ENCODE data around the gene RAB5B.
"Not testable (repeated sequence)": the region's sequence is repeated elsewhere in the genome, so short reads cannot be mapped to it uniquely, and the experiment has no call there.

RAB5B gene

DNA sequence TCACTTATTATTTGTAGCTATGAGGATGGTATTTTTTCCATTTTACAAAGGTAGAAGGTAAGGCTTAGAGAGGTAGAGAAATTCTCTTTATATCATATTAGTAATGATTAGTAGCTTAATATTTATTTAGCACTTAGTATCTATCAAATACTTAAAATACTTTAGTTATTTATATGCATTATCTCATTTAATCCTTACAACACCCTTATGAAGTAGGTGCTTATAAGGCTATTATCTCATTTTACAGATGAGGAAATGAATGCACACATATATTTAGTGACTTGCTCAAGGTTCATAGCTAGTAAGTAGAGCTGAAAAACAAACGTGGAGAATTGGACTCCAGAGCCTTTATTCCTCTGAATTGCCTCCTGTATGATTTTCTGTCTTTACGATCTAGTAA lies 11.0 kb downstream of the RAB5B start:
- no peak for DNase-seq

DNA sequence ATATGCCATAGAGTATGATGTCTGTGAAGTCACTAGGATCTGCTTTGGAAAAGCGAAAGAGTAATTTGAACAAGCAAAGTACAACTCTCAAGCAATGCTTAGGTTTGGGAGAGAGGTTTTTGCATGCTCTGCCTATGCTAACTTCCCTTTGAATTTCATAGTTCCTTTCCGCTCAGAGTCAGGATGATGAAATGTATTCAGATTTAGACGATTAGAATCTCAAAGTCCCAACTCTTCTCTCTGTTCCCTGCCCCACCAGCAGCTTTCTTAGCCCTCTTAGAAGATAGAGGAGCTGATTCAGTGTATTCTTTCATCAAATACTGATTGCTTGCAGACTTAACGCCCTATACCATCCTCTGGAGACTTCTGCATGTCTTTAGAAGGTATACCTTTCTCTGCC lies 11.5 kb downstream of the RAB5B start:
- no peak for DNase-seq

DNA sequence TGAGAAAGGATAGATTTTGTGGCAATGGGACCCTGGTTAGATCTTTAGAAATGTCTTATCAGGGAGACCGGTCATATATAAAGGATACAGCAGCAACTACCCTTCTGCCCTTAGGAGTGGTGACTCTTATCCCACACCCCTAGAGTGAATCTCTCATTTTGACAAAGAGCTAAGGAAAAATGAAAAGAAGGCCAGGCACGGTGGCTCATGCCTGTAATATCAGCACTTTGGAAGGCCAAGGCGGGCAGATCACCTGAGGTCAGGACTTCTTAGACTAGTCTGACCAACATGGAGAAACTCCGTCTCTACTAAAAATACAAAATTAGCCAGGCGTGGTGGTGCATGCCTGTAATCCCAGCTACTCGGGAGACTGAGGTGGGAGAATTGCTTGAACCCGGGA lies 12.1 kb downstream of the RAB5B start:
- DNase-seq: not testable (repeated sequence)

DNA sequence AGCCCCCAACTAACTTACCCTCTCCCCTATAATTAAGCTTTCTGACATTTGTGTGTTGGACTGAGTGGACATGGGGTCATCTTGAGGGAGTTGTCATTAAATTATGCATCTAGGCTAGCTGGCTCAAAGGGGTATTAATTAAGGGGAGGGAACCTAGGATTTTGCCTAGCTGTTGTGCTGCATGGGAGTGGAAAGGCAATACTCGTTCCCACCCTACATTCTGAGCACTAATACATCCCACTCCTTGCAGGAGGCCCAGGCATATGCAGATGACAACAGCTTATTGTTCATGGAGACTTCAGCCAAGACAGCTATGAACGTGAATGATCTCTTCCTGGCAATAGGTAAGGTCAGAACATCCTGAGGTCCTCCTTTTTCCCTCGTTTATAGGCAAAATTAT lies 17.2 kb downstream of the RAB5B start:
- DNase-seq: no peak

DNA sequence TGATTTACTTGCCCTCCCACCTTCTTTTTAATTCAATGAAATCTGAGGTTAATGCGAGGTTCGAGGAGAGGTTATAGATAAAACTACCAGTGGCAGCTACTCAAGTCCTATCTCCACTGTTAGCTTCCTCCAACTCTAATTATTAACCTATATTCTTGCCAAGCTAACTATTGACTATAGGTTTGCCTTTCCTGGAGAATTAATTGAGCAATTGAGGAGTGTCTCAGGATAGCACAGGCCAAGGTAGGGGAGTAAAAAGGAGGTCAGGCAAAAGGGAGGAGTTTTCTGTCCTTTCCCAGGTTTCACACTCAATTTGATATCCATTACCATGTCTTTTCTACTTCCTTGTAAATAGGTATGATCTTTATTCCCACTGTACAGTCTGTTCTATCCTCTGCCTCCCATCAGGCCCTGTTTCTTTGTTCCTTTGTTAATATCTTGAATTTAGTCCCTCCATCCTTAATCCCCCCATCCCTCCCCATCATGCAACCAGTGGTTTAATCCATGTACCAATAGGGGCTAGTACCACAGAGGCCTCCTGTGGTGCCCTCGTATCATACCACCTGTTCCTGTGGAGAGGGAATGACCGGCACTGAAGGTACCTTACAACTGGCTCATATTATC lies 19.5 kb downstream of the RAB5B start:
- no peak for DNase-seq

DNA sequence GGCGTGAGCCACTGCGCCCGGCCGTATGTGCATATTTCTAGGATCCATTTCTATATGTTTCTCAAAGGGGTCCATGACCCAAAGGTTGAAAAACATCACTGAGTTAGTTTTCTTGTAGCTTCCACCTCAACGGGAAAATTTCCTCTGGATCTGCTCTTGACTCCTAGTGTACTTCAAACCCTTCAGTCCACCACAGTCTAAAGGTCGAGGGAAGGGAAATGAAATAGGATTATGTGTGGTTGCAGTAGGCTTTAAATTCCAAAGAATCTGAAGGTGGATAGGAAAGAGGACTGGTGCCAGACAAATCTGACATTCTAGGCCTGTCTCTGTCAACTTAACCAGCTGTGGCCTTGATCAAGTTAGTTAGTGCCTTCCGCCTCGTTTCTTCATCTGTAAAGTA lies 21.5 kb downstream of the RAB5B start:
- DNase-seq: no peak

DNA sequence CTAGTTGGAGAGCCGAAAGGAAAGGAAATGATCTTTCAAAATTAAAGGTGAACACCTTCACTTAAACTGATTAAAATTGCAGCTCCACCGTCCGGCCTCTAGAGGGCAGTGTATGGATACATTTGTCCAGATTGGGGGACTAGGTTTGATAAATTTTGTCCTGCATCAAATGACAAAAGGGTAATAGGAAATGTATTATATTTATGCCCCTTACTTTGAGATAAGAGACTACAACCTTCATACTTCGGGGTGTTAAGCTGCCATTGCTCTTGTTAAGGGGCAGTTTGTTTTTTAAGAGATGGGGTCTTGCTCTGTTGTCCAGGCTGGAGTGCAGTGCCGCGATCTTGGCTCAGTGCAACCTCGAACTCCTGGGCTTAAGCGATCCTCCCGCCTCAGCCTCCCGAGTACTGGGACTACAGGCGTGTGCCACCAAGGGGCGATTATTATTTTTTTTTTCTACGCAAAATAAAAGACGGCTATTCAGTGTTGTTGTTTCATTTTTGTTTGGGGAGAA lies 22.4 kb downstream of the RAB5B start:
- DNase-seq: peak; percentile 67 to 84

DNA sequence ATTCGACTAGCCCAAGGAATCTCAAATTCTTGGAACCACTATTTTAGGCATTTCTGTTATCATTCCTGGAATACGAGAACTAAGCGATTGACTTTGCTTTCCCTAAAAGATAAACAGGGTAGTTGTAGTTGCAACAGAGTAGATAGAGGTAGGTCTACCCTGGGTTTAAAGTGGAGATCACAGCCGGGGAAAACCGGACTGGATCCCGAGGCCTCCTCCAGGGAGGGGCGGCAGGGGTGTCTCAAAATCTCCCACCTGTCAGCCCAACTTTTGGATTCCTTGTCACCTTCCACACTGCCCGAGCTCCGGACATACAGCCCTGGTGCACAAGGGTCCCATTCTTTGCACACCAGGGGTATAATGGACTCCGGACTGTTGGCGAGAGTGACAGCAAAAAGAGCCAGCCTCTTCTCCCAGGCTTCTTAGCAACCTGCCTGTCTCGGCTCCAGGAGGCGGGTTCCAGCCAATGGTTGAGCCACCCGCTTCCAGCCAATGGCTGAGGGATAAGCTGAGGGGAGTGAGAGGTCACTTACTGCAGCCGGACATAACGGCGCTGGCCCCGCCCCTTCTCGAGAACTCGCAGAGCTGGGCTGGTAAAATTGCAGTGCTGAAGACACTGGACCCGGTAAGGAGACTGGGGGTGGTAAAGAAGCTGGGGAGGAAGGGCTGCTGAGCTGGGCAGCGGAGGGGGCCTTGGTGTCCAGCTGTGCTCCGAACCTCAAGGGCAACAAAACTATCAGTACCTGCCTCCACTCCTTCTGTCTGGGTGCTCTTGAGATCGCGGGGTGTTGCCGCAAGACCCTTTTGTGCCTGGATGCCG lies 23.0 kb downstream of the RAB5B start, which contains the start of gene SUOX:
Gene SUOX, plus strand, starts transcription at position 562 of the 820 bp plus-strand sequence. CDS start 4,946 bp downstream, outside the sequence.
- DNase-seq: peak; percentile 42 to 81

DNA sequence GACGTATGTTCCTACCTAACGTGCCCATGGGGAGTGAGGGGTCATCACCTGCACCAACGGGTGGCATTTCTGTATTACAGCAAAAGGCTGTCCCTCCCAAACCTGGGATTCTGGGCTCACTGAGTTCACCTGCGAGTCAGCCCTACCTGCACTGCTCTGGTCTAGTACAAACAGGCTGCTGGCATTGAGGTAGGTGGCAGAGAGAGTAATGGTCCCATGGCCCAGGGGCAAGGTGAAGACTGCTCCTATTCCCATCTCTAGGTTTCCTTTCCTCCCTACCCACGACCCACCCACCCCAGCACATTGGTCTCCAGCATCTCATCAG lies 23.6 kb downstream of the RAB5B start:
- no peak for DNase-seq

DNA sequence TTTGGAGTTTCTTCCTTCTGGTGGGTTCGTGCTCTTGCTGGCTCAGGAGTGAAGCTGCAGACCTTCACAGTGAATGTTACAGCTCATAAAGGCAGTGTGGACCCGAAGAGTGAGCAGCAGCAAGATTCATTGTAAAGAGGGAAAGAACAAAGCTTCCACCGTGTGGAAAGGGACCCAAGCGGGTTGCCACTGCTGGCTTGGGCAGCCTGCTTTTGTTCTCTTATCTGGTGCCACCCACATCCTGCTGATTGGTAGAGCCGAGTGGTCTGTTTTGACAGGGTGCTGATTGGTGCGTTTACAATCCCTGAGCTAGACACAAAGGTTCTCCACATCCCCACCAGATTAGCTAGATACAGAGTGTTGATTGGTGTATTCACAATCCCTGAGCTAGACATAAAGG lies 25.6 kb downstream of the RAB5B start:
- DNase-seq: peak in 1 of 2 donors; percentile 13

DNA sequence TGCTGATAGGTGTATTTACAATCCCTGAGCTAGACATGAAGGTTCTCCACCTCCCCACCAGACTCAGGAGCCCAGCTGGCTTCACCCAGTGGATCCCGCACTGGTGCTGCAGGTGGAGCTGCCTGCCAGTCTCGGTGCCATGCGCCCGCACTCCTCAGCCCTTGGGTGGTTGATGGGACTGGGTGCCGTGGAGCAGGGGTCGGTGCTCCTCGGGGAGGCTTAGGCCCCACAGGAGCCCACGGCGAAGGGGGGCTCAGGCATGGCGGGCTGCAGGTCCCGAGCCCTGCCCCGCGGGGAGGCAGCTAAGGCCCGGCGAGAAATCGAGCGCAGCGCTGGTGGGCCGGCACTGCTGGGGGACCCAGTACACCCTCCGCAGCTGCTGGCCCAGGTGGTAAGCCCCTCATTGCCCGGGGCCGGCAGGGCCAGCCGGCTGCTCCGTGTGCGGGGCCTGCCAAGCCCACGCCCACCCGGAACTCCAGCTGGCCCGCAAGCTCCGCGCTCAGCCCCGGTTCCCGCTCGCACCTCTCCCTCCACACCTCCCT lies 26.2 kb downstream of the RAB5B start:
- DNase-seq: not testable (repeated sequence)

DNA sequence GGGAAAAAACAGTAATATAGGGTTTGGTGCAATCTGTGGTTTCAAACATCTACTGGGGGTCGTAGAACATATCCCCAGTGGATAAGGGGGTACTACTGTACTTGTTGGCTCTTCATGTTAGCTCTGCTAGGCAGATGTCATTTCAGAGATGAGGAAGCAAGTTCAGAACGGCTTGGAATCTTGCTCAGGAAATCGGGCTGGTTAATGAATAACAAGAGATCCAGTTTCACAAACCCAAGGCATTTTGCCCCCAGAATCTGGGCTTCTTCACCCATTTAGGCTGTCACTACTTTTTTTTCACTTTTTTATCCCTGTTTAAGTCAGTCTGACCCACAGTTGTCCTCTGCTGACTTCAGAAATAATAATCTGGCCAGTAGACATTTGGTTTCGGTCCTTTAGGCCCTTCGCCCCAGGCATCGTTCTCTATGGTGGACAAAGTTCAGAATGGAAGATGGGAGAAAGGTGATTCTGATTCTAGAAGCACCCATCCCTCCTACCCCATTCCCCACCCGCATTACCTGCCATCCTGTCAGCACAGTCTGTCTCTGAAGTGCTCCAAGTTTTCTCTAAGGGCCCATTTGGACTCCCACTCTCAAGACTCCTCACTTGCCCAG lies 27.7 kb downstream of the RAB5B start:
- no peak for DNase-seq

DNA sequence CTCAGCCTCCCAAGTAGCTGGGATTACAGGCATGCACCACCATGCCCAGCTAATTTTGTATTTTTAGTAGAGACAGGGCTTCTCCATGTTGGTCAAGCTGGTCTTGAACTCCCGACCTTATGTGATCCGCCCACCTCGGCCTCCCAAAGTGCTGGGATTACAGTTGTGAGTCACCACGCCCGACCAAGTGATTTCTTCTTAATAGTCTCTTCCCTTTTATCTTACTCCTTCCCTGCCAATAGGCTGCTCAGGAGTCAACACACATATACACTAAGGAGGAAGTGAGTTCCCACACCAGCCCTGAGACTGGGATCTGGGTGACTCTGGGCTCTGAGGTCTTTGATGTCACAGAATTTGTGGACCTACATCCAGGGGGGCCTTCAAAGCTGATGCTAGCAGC lies 29.5 kb downstream of the RAB5B start:
- DNase-seq: peak in 1 of 2 donors; percentile 4

DNA sequence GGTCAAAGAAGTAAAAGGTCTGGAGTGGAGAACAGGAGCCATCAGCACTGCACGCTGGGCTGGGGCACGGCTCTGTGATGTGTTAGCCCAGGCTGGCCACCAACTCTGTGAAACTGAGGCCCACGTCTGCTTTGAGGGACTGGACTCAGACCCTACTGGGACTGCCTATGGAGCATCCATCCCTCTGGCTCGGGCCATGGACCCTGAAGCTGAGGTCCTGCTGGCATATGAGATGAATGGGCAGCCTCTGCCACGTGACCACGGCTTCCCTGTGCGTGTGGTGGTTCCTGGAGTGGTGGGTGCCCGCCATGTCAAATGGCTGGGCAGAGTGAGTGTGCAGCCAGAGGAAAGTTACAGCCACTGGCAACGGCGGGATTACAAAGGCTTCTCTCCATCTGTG lies 30.3 kb downstream of the RAB5B start:
- DNase-seq: no peak

DNA sequence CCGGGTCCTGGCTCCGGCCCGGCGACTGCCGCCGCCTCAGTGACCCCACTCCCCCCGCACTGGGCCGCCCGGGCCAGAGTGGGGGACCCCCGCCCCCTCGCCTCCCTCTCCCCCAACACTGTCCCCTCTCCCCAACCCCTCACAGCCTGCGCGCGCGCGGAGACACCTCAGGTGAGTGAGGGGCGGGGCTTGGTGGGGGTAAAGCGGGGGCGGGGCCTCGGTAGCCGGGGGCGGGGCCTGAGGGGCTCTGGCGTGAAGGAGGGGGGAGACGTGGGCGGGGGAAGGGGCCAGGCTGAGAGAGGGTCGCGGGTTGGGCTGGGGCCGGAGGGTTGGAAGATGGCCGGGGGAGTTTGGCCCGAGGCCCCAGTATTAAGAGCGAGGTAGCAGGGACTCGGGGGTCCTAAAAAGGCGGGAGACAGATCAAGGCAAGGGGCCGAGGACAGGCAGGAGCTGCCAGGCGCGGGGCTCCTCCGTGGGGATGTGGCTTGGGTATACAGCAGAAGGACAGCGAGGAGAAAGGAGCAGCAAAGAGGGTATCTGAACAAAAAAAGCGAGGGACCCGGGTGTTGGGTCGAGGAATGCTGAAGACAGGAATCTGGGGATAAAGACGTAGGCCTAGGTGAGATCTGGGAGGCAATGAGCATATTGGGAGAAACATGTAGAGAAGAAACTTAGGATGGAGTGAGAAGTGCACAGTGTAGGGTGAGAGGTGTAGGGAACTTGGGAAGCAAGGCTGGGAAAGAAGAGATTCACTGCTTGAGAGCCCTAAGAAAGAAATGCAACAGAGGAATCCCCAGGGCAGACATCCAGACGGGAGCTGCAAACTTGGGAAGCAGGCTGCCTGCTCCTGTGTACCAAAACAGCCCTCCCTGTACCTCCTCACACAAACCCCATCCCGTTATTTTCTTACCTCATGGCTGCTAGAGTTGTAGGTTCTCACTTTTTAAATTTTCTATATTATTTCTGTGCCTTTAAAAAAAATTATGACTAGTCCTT lies 34.0 kb downstream of the RAB5B start:
- peak; percentile 64 to 73 for DNase-seq

DNA sequence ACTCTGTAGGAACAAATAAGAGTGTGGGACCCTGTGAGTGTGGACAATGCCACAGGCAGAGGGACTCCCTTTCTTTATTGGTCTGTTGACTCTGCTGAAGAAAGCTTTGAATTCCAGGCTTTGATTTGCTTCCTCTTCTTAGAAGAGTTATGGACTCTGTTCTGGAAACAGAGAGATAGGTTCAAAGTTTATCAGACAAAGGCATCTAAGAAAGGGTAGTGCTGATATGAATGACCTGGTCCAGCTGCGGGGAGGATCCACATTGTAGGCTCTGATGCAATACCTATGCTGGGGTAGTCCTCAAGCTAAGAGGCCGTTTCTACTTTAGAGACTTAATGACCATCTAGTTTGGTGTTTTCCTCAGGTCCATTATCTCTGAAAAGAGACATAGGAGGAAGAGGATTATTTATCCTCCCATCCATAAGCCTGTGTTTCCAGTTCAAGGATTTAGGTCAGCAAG lies 36.3 kb downstream of the RAB5B start:
- DNase-seq: no peak

DNA sequence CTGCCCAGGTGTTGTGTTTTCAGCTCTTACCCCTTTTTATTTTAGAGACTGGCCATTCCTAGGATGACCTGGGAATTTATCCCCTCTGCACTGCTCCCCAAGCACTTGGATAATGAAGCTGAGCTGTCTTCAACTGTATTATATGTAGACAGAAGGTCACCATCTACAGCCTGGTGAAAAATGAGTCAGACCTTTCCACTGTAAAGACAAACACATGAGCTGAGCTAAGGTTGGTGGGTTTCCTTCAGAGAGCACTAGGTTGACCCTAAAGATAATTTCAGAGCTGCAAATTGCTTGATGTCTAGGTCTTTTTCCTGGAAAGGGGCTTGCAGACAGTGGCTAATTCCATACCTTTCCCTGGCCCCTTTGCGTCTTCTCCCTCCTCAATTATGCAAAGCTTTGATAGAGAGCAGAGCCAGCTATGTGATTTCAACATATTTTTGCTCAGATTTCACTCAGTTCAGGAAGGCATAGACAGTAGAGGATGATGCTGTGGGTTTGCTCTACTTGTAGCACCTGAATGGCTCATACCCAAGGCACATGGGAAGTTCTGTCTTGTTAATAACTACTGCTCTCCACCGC lies 37.7 kb downstream of the RAB5B start:
- no peak for DNase-seq

DNA sequence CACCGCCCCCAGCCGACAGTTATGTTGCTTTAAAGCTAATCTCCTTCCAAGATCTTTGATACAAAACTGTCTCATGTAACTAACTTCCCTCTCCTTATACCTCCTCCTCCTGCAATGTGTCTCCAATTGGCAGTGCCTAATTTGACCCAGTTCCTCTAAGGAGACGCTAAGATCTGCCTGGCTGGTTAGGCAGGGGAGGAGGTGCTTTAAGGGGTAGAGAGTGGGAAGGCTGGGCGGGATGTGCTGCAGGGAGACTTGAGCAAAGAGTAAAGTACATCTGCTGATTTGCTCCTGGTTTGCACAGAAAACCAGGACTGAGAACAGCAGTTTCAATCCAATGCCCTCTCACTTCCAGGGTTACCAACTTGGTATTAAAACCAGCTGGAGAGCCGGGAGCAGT lies 39.6 kb downstream of the RAB5B start:
- no peak for DNase-seq

DNA sequence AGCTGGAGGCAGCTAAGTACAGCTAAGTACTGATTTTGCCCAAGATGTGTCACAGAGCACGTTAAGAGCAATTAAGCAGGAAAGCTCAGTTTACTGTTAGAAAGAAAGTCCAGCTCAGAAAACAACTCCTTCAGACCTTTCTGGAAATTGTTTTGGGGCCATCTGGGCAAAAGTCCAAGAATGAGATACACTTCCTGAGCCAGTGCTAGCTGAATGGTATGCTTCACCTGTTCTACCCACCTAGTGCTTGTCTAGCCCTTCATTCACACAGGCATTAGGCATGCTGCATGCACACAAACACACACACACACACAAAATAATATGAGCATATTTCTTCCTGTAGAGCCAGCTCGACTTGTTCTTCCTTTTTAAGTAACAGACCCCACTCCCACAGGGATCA lies 40.3 kb downstream of the RAB5B start:
- no peak for DNase-seq

DNA sequence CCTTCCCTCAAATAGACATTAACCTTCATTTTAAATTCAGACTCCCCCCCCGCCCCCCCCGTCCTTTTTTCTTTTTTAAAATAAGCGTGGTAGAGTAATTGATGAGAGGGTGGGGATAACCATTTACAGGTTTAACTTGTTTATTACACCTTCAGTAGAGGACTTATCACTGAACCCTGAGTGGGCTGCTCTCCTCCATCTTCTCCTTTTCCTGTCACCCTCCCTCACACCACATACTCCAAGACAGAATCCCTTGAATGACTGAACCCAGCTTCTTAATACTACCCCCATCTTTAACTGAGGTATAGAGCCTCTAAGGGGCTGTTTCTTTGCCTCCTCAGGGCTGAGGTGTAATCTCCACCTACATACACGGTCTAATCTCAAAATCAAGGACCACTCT lies 43.3 kb downstream of the RAB5B start:
- no peak for DNase-seq

DNA sequence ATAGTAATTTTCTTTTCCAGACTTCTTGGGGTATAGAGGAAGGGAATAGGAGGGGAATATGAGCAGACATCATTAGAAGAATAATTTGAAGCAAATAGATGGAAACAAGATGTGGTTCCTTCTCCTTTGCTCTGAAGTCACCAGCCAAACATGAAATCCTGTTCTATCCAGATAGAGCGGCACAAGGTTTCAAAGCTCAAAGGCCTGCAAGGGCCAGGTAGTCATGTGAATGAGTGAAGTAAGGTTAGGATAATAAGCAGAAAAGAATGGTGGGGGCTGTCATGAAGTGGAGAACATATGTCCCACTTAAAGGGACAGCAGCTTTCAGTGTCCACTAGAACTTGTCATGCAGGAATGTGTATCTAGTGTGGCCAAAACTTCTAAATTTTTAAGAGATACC lies 44.5 kb downstream of the RAB5B start:
- no peak for DNase-seq
